ENCODE measurements around the gene CSGALNACT2. TPM values are rescaled to one million over a fixed set of nuclear protein-coding genes. Genes with fewer than 3 reads are reported as not detected.
A peak's percentile ranks its signal among the peaks of the same experiment; 100 is the strongest.
"Not testable (repeated sequence)": the region's sequence is repeated elsewhere in the genome, so short reads cannot be mapped to it uniquely, and the experiment has no call there.

The CSGALNACT2 gene
- total and polyA plus RNA-seq, 4 experiments from 2014 or later: 21.1 to 48.2 (median 34.4) TPM

GRCh38 chr10:43136995-43137716 lies 1.1 kb upstream of the CSGALNACT2 start:
- H3K4me3 ChIP-seq (ENCODE audit: low read length in 2 of 2): peak overlapping the region; percentile 67 to 76
- Mint-ChIP-seq H3K36me3 (peaks cover 0 to 9% of the 10 kb centered on the region in 2 donors), H3K9me3 (no peaks in the 10 kb centered on the region), H3K4me1 (peaks cover 27 to 46% (median 34%) of the 10 kb centered on the region in 4 donors), H3K27ac (peak overlapping the region; percentile 82 to 97 (median 91)), H3K27me3 (no peaks in the 10 kb centered on the region), H3K4me3 (peak overlapping the region; percentile 87 to 92 (median 88))
- no peak for DNase-seq
- intact Hi-C loops (cut with micrococcal nuclease): loop anchor here (5.0 to 10.0 kb wide), 4 partner anchors 210 to 435 kb away; partner anchors contain the start of genes BMS1 and ZNF239
- no peaks in the 10 kb centered on the region for H3K36me3 ChIP-seq (ENCODE audit: insufficient read depth, low read length)
- peak overlapping the region; percentile 89 for H3K27ac ChIP-seq (ENCODE audit: low read depth, low read length)
- H3K9me3 ChIP-seq (ENCODE audit: control insufficient read depth in 1 of 2, low read length in 2 of 2): no peaks in the 10 kb centered on the region
- POLR2A ChIA-PET (ENCODE audit: partially characterized antibody): interaction anchor here (1.3 to 3.9 kb wide), 16 partner anchors 13 to 354 kb away, joined by 3 to 39 read pairs (median 6); partner anchors contain the start of genes BMS1 and HNRNPF
- H3K4me1 ChIP-seq (ENCODE audit: insufficient read depth, low read length): peaks cover 39% of the 10 kb centered on the region
- CTCF ChIA-PET (ENCODE audit: partially characterized antibody): interaction anchor here (1.3 to 2.8 kb wide), 3 partner anchors 14 to 65 kb away, joined by 3 to 13 read pairs (median 3); no protein-coding TSS in a partner anchor
- no peaks in the 10 kb centered on the region for H3K27me3 ChIP-seq (ENCODE audit: insufficient read depth, low read length)

GRCh38 chr10:43137717-43138020 lies 576 bp upstream of the CSGALNACT2 start:
- CTCF ChIA-PET (ENCODE audit: partially characterized antibody): interaction anchor here (0.6 to 2.8 kb wide), 5 partner anchors 15 to 252 kb away, joined by 3 to 13 read pairs (median 3); no protein-coding TSS in a partner anchor
- H3K4me3 Mint-ChIP-seq: peak overlapping the region; percentile 87 to 92 (median 88)

GRCh38 chr10:43138757-43139241 lies 554 bp downstream of the CSGALNACT2 start:
- peak overlapping the region; percentile 91 to 100 (median 98) for H3K4me3 Mint-ChIP-seq
- Histone ChIP-seq H3K27ac (ENCODE audit: low read depth, low read length) (peak overlapping the region; percentile 89), H3K36me3 (ENCODE audit: insufficient read depth, low read length) (no peaks in the 10 kb centered on the region), H3K4me3 (ENCODE audit: low read length in 2 of 2) (peak overlapping the region; percentile 67 to 92), H3K9me3 (ENCODE audit: control insufficient read depth in 1 of 2, low read length in 2 of 2) (no peaks in the 10 kb centered on the region), H3K4me1 (ENCODE audit: insufficient read depth, low read length) (peaks cover 55% of the 10 kb centered on the region), H3K27me3 (ENCODE audit: insufficient read depth, low read length) (no peaks in the 10 kb centered on the region)
- H3K27me3 Mint-ChIP-seq: no peaks in the 10 kb centered on the region
- DNase-seq: peak; percentile 69 to 84 (median 78)
- CTCF ChIA-PET (ENCODE audit: partially characterized antibody): interaction anchor here (0.6 to 2.8 kb wide), 10 partner anchors 16 to 210 kb away, joined by 3 to 13 read pairs (median 3); no protein-coding TSS in a partner anchor
- H3K36me3 Mint-ChIP-seq: peaks cover 0 to 9% of the 10 kb centered on the region in 2 donors
- peak overlapping the region; percentile 97 to 100 (median 99) for H3K27ac Mint-ChIP-seq
- H3K9me3 Mint-ChIP-seq: no peaks in the 10 kb centered on the region
- POLR2A ChIA-PET (ENCODE audit: partially characterized antibody): interaction anchor here (0.6 to 3.9 kb wide), 34 partner anchors 9 to 588 kb away, joined by 3 to 39 read pairs (median 4); partner anchors contain the start of genes BMS1, HNRNPF, ZNF33B and ZNF487
- peaks cover 39 to 62% (median 48%) of the 10 kb centered on the region in 4 donors for H3K4me1 Mint-ChIP-seq
- intact Hi-C loops (cut with micrococcal nuclease): loop anchor here (1.0 to 10.0 kb wide), 11 partner anchors 28 to 586 kb away; partner anchors contain the start of genes BMS1, ZNF239, ZNF32 and ZNF33B

More at GRCh38 chr10:43137717-43138020, 576 bp upstream of the CSGALNACT2 start:
- intact Hi-C loops (cut with micrococcal nuclease): loop anchor here (1.0 to 10.0 kb wide), 11 partner anchors 29 to 585 kb away; partner anchors contain the start of genes BMS1, ZNF239, ZNF32 and ZNF33B
- POLR2A ChIA-PET (ENCODE audit: partially characterized antibody): interaction anchor here (0.6 to 3.9 kb wide), 31 partner anchors 8 to 587 kb away, joined by 3 to 39 read pairs (median 5); partner anchors contain the start of genes BMS1, HNRNPF, ZNF33B and ZNF487
- peaks cover 44% of the 10 kb centered on the region for H3K4me1 ChIP-seq (ENCODE audit: insufficient read depth, low read length)
- peak overlapping the region; percentile 67 to 76 for H3K4me3 ChIP-seq (ENCODE audit: low read length in 2 of 2)
- H3K27me3 ChIP-seq (ENCODE audit: insufficient read depth, low read length): no peaks in the 10 kb centered on the region
- peaks cover 31 to 51% (median 39%) of the 10 kb centered on the region in 4 donors for H3K4me1 Mint-ChIP-seq
- peak overlapping the region; percentile 82 to 97 (median 91) for H3K27ac Mint-ChIP-seq
- H3K36me3 ChIP-seq (ENCODE audit: insufficient read depth, low read length): no peaks in the 10 kb centered on the region
- H3K9me3 ChIP-seq (ENCODE audit: control insufficient read depth in 1 of 2, low read length in 2 of 2): no peaks in the 10 kb centered on the region
- H3K9me3 Mint-ChIP-seq: no peaks in the 10 kb centered on the region
- no peaks in the 10 kb centered on the region for H3K27me3 Mint-ChIP-seq
- no peak for DNase-seq
- peak overlapping the region; percentile 89 for H3K27ac ChIP-seq (ENCODE audit: low read depth, low read length)
- H3K36me3 Mint-ChIP-seq: peaks cover 0 to 9% of the 10 kb centered on the region in 2 donors

GRCh38 chr10:43141421-43141820 lies 3.2 kb downstream of the CSGALNACT2 start:
- CTCF ChIA-PET (ENCODE audit: partially characterized antibody): interaction anchor here (1.0 to 1.5 kb wide), 4 partner anchors 15 to 61 kb away, joined by 3 to 4 read pairs (median 3); no protein-coding TSS in a partner anchor
- Histone ChIP-seq H3K36me3 (ENCODE audit: insufficient read depth, low read length) (no peaks in the 10 kb centered on the region), H3K4me3 (ENCODE audit: low read length in 2 of 2) (no peak overlapping the region), H3K9me3 (ENCODE audit: control insufficient read depth in 1 of 2, low read length in 2 of 2) (no peaks in the 10 kb centered on the region), H3K4me1 (ENCODE audit: insufficient read depth, low read length) (peaks cover 82% of the 10 kb centered on the region), H3K27me3 (ENCODE audit: insufficient read depth, low read length) (no peaks in the 10 kb centered on the region), H3K27ac (ENCODE audit: low read depth, low read length) (no peak overlapping the region)
- POLR2A ChIA-PET (ENCODE audit: partially characterized antibody): no interaction called here
- H3K27ac Mint-ChIP-seq: peak overlapping the region in 5 of 7 donors; percentile 25 to 86 (median 70)
- H3K27me3 Mint-ChIP-seq: no peaks in the 10 kb centered on the region
- H3K4me3 Mint-ChIP-seq: peak overlapping the region in 4 of 8 donors; percentile 26 to 60 (median 50)
- H3K36me3 Mint-ChIP-seq: peaks cover 7 to 10% of the 10 kb centered on the region in 2 donors
- H3K9me3 Mint-ChIP-seq: no peaks in the 10 kb centered on the region
- intact Hi-C loops (cut with micrococcal nuclease): no loop called here
- H3K4me1 Mint-ChIP-seq: peaks cover 50 to 77% (median 67%) of the 10 kb centered on the region in 4 donors
- DNase-seq: no peak

- H3K4me1 Mint-ChIP-seq: peaks cover 52 to 86% (median 68%) of the 10 kb centered on the region in 4 donors
- no peak for DNase-seq
Measured at GRCh38 chr10:43145311-43145710, 7.1 kb downstream of the CSGALNACT2 start.

GRCh38 chr10:43145936-43146335 lies 7.7 kb downstream of the CSGALNACT2 start:
- peaks cover 68% of the 10 kb centered on the region for H3K4me1 ChIP-seq (ENCODE audit: insufficient read depth, low read length)
- H3K9me3 ChIP-seq (ENCODE audit: control insufficient read depth in 1 of 2, low read length in 2 of 2); CTCF ChIA-PET (ENCODE audit: partially characterized antibody); DNase-seq; H3K4me3 ChIP-seq (ENCODE audit: low read length in 2 of 2); H3K36me3 ChIP-seq (ENCODE audit: insufficient read depth, low read length); H3K9me3 Mint-ChIP-seq; H3K27me3 ChIP-seq (ENCODE audit: insufficient read depth, low read length); H3K27ac ChIP-seq (ENCODE audit: low read depth, low read length); POLR2A ChIA-PET (ENCODE audit: partially characterized antibody); intact Hi-C loops (cut with micrococcal nuclease); H3K27me3 Mint-ChIP-seq: not testable (repeated sequence)
- Mint-ChIP-seq H3K36me3 (peaks cover 10 to 30% of the 10 kb centered on the region in 2 donors), H3K4me3 (peak overlapping the region in 5 of 8 donors; percentile 17 to 59 (median 31)), H3K4me1 (peaks cover 51 to 86% (median 68%) of the 10 kb centered on the region in 4 donors), H3K27ac (peak overlapping the region in 1 of 7 donors; percentile 63)

More at GRCh38 chr10:43145311-43145710, 7.1 kb downstream of the CSGALNACT2 start:
- Histone ChIP-seq H3K4me3 (ENCODE audit: low read length in 2 of 2) (no peak overlapping the region), H3K27ac (ENCODE audit: low read depth, low read length) (no peak overlapping the region), H3K4me1 (ENCODE audit: insufficient read depth, low read length) (peaks cover 68% of the 10 kb centered on the region), H3K36me3 (ENCODE audit: insufficient read depth, low read length) (no peaks in the 10 kb centered on the region), H3K27me3 (ENCODE audit: insufficient read depth, low read length) (no peaks in the 10 kb centered on the region), H3K9me3 (ENCODE audit: control insufficient read depth in 1 of 2, low read length in 2 of 2) (no peaks in the 10 kb centered on the region)
- peak overlapping the region in 2 of 7 donors; percentile 50 to 63 for H3K27ac Mint-ChIP-seq
- H3K4me3 Mint-ChIP-seq: peak overlapping the region in 3 of 8 donors; percentile 50 to 59 (median 54)
- H3K27me3 Mint-ChIP-seq: no peaks in the 10 kb centered on the region
- CTCF ChIA-PET (ENCODE audit: partially characterized antibody): no interaction called here
- peaks cover 13 to 30% of the 10 kb centered on the region in 2 donors for H3K36me3 Mint-ChIP-seq
- POLR2A ChIA-PET (ENCODE audit: partially characterized antibody): no interaction called here
- intact Hi-C loops (cut with micrococcal nuclease): no loop called here
- H3K9me3 Mint-ChIP-seq: peaks cover 0 to 7% (median 1%) of the 10 kb centered on the region in 8 donors

Measured in CD4-positive, alpha-beta memory T cell (primary cell).